ENCODE results near the gene ARF3.

GRCh38 chr12:48978291-48978740, 21.0 kb upstream of the ARF3 start, which contains the start of gene WNT1:
- TF ChIP-seq CTCF (IDR thresholded peaks at IDR 0.05) = peak; percentile 77
- TF ChIP-seq EZH2 (IDR thresholded peaks at IDR 0.05; ENCODE audit: borderline replicate concordance, insufficient read depth, low read depth, low read length, poor library complexity, severe bottlenecking) = peak; percentile 18
